IPS-20b (cell line): Measurements from ENCODE around the gene SPIN2B.
"Not testable (repeated sequence)": the region's sequence is repeated elsewhere in the genome, so short reads cannot be mapped to it uniquely, and the experiment has no call there.

Source experiments
- H3K27ac ChIP-seq: one replicate; pipeline ENCODE4 v1.5.1; 2013; ENCODE audit warnings: low read length
- H3K27me3 ChIP-seq: 2 replicates; pipeline ENCODE4 v1.6.1; 2013; ENCODE audit warnings: mild to moderate bottlenecking, low read length, inconsistent platforms; ENCODE audit not compliant: insufficient read depth
- H3K36me3 ChIP-seq: 2 replicates; pipeline ENCODE4 v1.6.1; 2013; ENCODE audit warnings: low read depth, mild to moderate bottlenecking, inconsistent platforms, low read length, moderate library complexity; ENCODE audit not compliant: insufficient read depth
- H3K4me1 ChIP-seq: 2 replicates; pipeline ENCODE4 v1.6.1; 2013; ENCODE audit warnings: mild to moderate bottlenecking, control low read depth, inconsistent platforms, low read length, moderate library complexity; ENCODE audit not compliant: insufficient read depth
- H3K4me3 ChIP-seq: 2 replicates; pipeline ENCODE4 v1.5.1; 2013; ENCODE audit warnings: mild to moderate bottlenecking, low read length, inconsistent platforms
- H3K9ac ChIP-seq: 2 replicates; pipeline ENCODE4 v1.6.1; 2013; ENCODE audit warnings: low read depth, mild to moderate bottlenecking, inconsistent platforms, low read length, moderate library complexity
- H3K9me3 ChIP-seq: 2 replicates; pipeline ENCODE4 v1.6.1; 2013; ENCODE audit warnings: mild to moderate bottlenecking, low read depth, low read length, inconsistent platforms; ENCODE audit not compliant: insufficient read depth

The SPIN2B gene

DNA sequence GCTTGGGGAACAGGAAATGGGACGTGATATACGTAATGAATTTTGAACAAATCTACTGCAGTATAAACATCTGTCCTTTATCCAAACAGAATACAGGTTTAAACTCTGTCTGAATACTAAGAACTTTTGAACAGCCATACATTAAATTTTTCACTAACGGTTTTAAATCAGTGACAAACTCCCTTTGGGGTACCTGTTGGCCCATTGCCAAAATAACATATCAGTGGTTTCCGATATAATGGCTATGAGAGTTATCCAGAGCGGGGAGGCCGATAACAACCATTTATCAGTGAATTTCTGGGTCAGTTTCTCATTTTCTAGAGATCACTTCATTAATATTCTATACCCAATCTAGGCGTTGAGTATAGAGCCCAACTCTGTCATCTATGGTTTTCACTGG lies 10.7 kb upstream of the SPIN2B start:
- no peak overlapping the region for H3K4me3 ChIP-seq
- H3K36me3 ChIP-seq = no peaks in the 10 kb centered on the region
- no peak overlapping the region for H3K9ac ChIP-seq
- H3K27ac ChIP-seq = no peak overlapping the region
- no peaks in the 10 kb centered on the region for H3K27me3 ChIP-seq
- no peaks in the 10 kb centered on the region for H3K4me1 ChIP-seq
- no peaks in the 10 kb centered on the region for H3K9me3 ChIP-seq

- no peak overlapping the region for H3K27ac ChIP-seq
- H3K9ac ChIP-seq = peak overlapping the region; percentile 63; the same call in 1 of the 2 replicates
- no peaks in the 10 kb centered on the region for H3K9me3 ChIP-seq
- no peaks in the 10 kb centered on the region for H3K4me1 ChIP-seq
- H3K27me3 ChIP-seq = no peaks in the 10 kb centered on the region
- H3K36me3 ChIP-seq = peaks cover 9% of the 10 kb centered on the region; the same call in 1 of the 2 replicates
- H3K4me3 ChIP-seq = peak overlapping the region; percentile 73
Observed at GRCh38 chrX:57121816-57122215, 468 bp upstream of the SPIN2B start.

- Histone ChIP-seq H3K9ac (peak overlapping the region; percentile 74; the same call in 1 of the 2 replicates), H3K36me3 (peaks cover 12% of the 10 kb centered on the region; the same call in 1 of the 2 replicates), H3K4me3 (peak overlapping the region; percentile 73)
- H3K4me1 ChIP-seq, H3K27ac ChIP-seq, H3K9me3 ChIP-seq, H3K27me3 ChIP-seq: not testable (repeated sequence)
Observed at GRCh38 chrX:57120619-57121161, 658 bp downstream of the SPIN2B start.

GRCh38 chrX:57119416-57119815 lies 1.9 kb downstream of the SPIN2B start:
- H3K9me3 ChIP-seq = no peaks in the 10 kb centered on the region
- no peaks in the 10 kb centered on the region for H3K27me3 ChIP-seq
- no peak overlapping the region for H3K4me3 ChIP-seq
- no peaks in the 10 kb centered on the region for H3K4me1 ChIP-seq
- H3K9ac ChIP-seq = no peak overlapping the region
- H3K36me3 ChIP-seq = peaks cover 12% of the 10 kb centered on the region; the same call in 1 of the 2 replicates
- H3K27ac ChIP-seq = no peak overlapping the region

DNA sequence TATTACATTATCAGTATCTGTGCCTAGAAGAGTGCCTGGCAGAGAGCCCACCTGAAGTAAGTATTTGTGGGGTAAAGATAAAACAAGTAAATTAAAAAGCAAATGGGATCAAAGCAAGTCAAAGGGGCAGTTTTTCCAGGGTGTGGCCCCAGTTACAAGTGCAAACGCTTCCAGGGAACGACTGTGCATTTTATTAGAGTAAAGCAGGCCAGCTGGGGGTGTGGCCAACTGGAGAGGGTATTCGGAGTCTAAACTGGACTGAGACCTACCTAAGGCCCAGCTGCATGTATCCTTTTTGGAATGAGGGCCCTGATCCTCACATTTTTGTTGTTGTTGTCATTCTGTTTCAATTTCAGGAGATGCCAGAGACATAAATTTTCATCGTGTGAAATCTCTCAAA lies 3.8 kb downstream of the SPIN2B start:
- H3K36me3 ChIP-seq = peaks cover 22% of the 10 kb centered on the region; the same call in 1 of the 2 replicates
- not testable (repeated sequence) for H3K4me1 ChIP-seq, H3K27ac ChIP-seq, H3K9me3 ChIP-seq, H3K4me3 ChIP-seq, H3K27me3 ChIP-seq, H3K9ac ChIP-seq

- H3K9ac ChIP-seq = no peak overlapping the region
- no peaks in the 10 kb centered on the region for H3K27me3 ChIP-seq
- no peak overlapping the region for H3K27ac ChIP-seq
- H3K4me3 ChIP-seq = no peak overlapping the region
- H3K9me3 ChIP-seq = no peaks in the 10 kb centered on the region; the same call in 1 of the 2 replicates
- no peaks in the 10 kb centered on the region; the same call in 1 of the 2 replicates for H3K4me1 ChIP-seq
- H3K36me3 ChIP-seq = peaks cover 23% of the 10 kb centered on the region
Observed at GRCh38 chrX:57104921-57105398, 16.4 kb downstream of the SPIN2B start.

DNA sequence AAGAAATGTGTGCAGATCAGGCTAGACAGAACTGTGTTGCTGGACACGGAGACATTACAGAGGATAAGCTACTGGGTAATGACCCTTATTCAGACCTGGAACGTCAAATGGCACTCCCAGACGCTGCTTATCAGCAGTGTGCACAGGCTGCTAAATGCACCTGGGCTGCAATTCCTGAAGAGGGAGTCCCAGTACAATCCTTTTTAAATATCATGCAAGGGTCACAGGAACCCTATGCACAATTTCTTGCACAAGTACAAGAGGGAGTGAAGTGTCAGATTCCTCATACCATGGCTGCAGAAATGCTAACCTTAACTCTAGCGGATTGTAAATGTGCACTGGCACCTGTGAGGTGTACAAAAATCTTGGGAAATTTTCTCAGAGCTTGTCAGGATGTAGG lies 16.9 kb downstream of the SPIN2B start:
- Histone ChIP-seq H3K4me3 (no peak overlapping the region), H3K27me3 (no peaks in the 10 kb centered on the region), H3K9ac (no peak overlapping the region), H3K4me1 (no peaks in the 10 kb centered on the region; the same call in 1 of the 2 replicates), H3K9me3 (peaks cover 4% of the 10 kb centered on the region; the same call in 1 of the 2 replicates), H3K27ac (no peak overlapping the region), H3K36me3 (peaks cover 22% of the 10 kb centered on the region)

GRCh38 chrX:57103489-57103888 lies 17.9 kb downstream of the SPIN2B start:
- no peak overlapping the region for H3K9ac ChIP-seq
- H3K9me3 ChIP-seq = peaks cover 7% of the 10 kb centered on the region; the same call in 1 of the 2 replicates
- H3K4me1 ChIP-seq = no peaks in the 10 kb centered on the region; the same call in 1 of the 2 replicates
- H3K4me3 ChIP-seq = no peak overlapping the region
- H3K36me3 ChIP-seq = peaks cover 13% of the 10 kb centered on the region; the same call in 1 of the 2 replicates
- no peak overlapping the region for H3K27ac ChIP-seq
- H3K27me3 ChIP-seq = no peaks in the 10 kb centered on the region

DNA sequence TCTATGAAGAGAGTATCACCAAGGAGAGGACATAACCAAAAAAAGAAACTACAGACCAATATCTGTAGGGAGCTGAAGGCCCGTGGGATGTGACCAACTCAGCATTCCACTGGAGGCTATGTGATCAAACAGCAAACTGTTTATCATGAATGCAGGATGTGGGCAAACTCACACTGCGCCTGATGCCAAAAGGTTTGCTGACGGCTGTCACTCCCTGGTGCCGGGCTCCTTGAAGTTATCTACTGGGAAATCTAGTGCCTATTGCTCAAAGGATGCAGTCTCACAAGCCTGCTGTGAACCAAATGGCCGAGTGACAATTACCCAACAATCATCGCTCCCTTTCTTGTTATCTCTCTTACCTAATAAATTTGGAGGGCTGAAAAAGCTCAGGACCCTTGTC lies 18.4 kb downstream of the SPIN2B start:
- not testable (repeated sequence) for H3K9ac ChIP-seq

DNA sequence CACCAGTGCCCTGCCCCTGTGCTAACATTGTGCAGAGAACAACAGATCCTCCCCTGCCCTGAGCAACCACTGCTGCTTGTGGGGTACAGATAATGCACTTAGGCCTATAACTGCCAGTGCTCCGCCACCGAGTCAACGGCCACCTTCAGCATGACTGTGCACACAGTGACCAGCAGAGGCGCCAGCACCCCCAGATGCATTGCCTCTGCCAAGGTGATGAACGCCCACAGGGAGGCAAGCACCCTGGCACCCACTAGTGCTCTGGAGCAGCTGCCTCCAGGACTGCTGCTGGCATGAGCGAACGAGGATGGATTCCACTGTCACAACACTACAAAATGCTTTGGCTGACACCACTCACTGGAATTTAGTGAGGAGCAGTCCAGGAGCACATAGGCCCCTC lies 38.2 kb downstream of the SPIN2B start:
- Histone ChIP-seq H3K9me3 (no peaks in the 10 kb centered on the region), H3K27me3 (no peaks in the 10 kb centered on the region), H3K36me3 (no peaks in the 10 kb centered on the region), H3K4me3 (no peak overlapping the region), H3K9ac (no peak overlapping the region), H3K27ac (no peak overlapping the region), H3K4me1 (no peaks in the 10 kb centered on the region)

More for the DNA sequence above, 18.4 kb downstream of the SPIN2B start:
- not testable (repeated sequence) for H3K27me3 ChIP-seq, H3K4me3 ChIP-seq, H3K27ac ChIP-seq, H3K4me1 ChIP-seq, H3K9me3 ChIP-seq
- peaks cover 13% of the 10 kb centered on the region; the same call in 1 of the 2 replicates for H3K36me3 ChIP-seq

- no peak overlapping the region for H3K27ac ChIP-seq
- no peaks in the 10 kb centered on the region for H3K9me3 ChIP-seq
- H3K4me1 ChIP-seq = no peaks in the 10 kb centered on the region
- H3K36me3 ChIP-seq = no peaks in the 10 kb centered on the region
- no peak overlapping the region for H3K9ac ChIP-seq
- H3K4me3 ChIP-seq = no peak overlapping the region
- no peaks in the 10 kb centered on the region for H3K27me3 ChIP-seq
Observed at GRCh38 chrX:57074458-57074857, 46.9 kb downstream of the SPIN2B start.

- no peaks in the 10 kb centered on the region for H3K36me3 ChIP-seq
- no peaks in the 10 kb centered on the region for H3K27me3 ChIP-seq
- H3K9ac ChIP-seq = no peak overlapping the region
- no peaks in the 10 kb centered on the region for H3K4me1 ChIP-seq
- H3K9me3 ChIP-seq = no peaks in the 10 kb centered on the region
- H3K4me3 ChIP-seq = no peak overlapping the region
- H3K27ac ChIP-seq = no peak overlapping the region
Observed at GRCh38 chrX:57070185-57070984, 51.0 kb downstream of the SPIN2B start.
